Retinal pigment epithelial cell (primary cell): ENCODE results near the gene MRNIP.

Source experiments
- DNase-seq: peaks from one replicate; pipeline ENCODE4 v3.0.0-alpha.2; 2010; ENCODE audit warnings: low read depth
- H3K4me3 ChIP-seq: 2 replicates; pipeline ENCODE4 v1.5.1; 2011; ENCODE audit warnings: mild to moderate bottlenecking, low read length, control low read depth, moderate library complexity
- CTCF ChIP-seq: conservative IDR thresholded peaks from 2 replicates; pipeline ENCODE4 v1.5.1; 2011; ENCODE audit warnings: low read depth, low read length, control low read depth, inconsistent platforms

MRNIP gene

GRCh38 chr5:179833056-179833708 is 25.4 kb downstream of the MRNIP start:
- TF ChIP-seq CTCF = no peak
- no peak overlapping the region for H3K4me3 ChIP-seq
- DNase-seq = no peak

- no peak for DNase-seq
- no peak overlapping the region for H3K4me3 ChIP-seq
- TF ChIP-seq CTCF = no peak
Measured at GRCh38 chr5:179832039-179832745, 26.4 kb downstream of the MRNIP start.

DNA sequence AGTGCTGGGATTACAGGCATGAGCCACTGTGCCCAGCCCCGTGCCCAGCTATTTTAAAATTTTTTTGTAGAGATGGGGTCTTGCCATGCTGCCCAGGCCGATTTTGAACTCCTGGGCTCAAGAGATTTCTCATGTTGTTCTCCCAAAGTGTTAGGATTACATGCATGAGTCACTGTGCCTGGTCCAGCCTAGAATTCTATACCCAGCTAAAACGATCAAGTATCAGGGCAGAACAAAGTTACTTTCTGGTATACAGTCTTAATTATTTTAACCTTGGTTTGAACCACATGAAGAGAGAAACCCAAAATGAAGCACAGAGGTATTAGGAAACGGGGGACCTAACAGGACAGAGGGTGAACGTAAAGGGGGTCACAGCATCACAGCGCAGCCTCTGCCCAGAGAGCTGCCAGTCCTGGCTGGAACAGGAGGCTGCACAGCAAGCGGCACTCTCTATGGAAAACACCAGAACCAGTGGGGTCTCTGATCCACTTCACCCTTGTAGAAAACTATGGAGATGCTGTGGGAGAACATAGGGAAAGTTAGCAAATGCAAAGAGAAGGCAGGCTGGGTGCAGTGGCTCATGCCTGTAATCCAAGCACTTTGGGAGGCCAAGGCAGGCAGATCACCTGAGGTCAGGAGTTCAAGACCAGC is 27.7 kb downstream of the MRNIP start:
- no peak overlapping the region for H3K4me3 ChIP-seq
- no peak for TF ChIP-seq CTCF
- no peak for DNase-seq

GRCh38 chr5:179829732-179830435 is 28.7 kb downstream of the MRNIP start:
- DNase-seq = no peak
- no peak for TF ChIP-seq CTCF
- H3K4me3 ChIP-seq = no peak overlapping the region

GRCh38 chr5:179828756-179829421 is 29.7 kb downstream of the MRNIP start:
- H3K4me3 ChIP-seq = no peak overlapping the region
- DNase-seq = no peak
- no peak for TF ChIP-seq CTCF

DNA sequence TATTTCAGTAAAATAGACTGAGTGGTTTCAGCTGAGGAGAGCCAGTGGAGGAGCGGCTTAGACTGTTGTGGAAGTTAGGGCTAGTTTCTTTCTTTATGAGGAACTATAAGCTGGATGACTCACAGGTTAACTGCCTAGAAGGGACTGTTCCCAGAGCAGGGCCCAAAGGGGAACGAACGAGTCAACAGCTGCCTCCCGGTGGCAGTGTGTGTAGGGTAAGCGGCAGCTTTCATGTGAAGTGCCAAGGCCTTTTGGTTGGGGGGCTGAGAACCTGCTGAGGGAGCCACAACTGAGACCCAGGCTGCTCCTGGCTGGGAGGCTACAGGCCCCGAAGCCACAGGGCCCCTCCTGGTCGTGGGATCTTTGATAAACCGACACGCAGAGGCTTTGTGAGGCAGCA is 30.9 kb downstream of the MRNIP start:
- H3K4me3 ChIP-seq = no peak overlapping the region
- TF ChIP-seq CTCF = no peak
- no peak for DNase-seq
